ENCODE measurements around the gene PISD. TPM values are rescaled to one million over a fixed set of nuclear protein-coding genes. Genes with fewer than 3 reads are reported as not detected.

PISD gene
- total and polyA plus RNA-seq, 2 donors from 2014 or later, result 27.3 to 64.9 TPM

DNA sequence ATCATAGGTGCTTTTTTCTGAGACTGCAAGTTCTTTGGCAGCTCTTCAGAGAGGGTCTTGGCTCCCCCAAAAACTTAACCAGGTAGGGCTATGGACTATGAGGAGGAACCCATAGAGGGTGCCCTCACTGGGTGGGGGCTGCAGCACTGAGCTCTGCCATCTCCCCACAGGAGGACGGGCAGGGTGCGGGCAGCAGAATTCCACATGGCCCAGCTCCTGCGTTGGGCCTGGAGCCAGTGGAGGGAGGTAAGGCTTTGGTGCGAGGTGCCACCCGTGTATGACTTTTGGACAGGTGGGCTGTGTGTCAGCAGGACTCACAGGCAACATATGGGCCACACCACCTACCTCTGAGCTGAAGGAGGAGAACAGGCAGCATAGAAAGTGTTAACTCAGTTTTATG lies 58.4 kb downstream of the PISD start:
- no peaks in the 10 kb centered on the region for H3K27me3 ChIP-seq (ENCODE audit: control insufficient read depth, insufficient read depth, low read length)
- H3K9ac ChIP-seq (ENCODE audit: low read length in 3 of 3), result no peak overlapping the region
- intact Hi-C loops (cut with DNase I), result no loop called here
- peaks cover 0 to 7% (median 4%) of the 10 kb centered on the region in 3 donors for H3K36me3 ChIP-seq (ENCODE audit: control insufficient read depth in 2 of 3, insufficient read depth in 3 of 3, low read length in 3 of 3)
- FAIRE-seq (no peak), DNase-seq (peak in 2 of 5 donors; percentile 21 to 61)
- no peaks in the 10 kb centered on the region for H3K9me3 ChIP-seq (ENCODE audit: control insufficient read depth in 2 of 3, insufficient read depth in 1 of 3, low read length in 3 of 3)
- TF ChIP-seq, protein P1, sequence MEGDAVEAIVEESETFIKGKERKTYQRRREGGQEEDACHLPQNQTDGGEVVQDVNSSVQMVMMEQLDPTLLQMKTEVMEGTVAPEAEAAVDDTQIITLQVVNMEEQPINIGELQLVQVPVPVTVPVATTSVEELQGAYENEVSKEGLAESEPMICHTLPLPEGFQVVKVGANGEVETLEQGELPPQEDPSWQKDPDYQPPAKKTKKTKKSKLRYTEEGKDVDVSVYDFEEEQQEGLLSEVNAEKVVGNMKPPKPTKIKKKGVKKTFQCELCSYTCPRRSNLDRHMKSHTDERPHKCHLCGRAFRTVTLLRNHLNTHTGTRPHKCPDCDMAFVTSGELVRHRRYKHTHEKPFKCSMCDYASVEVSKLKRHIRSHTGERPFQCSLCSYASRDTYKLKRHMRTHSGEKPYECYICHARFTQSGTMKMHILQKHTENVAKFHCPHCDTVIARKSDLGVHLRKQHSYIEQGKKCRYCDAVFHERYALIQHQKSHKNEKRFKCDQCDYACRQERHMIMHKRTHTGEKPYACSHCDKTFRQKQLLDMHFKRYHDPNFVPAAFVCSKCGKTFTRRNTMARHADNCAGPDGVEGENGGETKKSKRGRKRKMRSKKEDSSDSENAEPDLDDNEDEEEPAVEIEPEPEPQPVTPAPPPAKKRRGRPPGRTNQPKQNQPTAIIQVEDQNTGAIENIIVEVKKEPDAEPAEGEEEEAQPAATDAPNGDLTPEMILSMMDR (IDR thresholded peaks at IDR 0.05; ENCODE audit: borderline replicate concordance, extremely low read depth, insufficient read depth), result no peak
- peaks cover 0 to 2% (median 0%) of the 10 kb centered on the region in 3 donors for H3K4me1 ChIP-seq (ENCODE audit: control insufficient read depth in 2 of 3, insufficient read depth in 2 of 3, low read depth in 1 of 3, low read length in 3 of 3)
- no peak overlapping the region for H3K4me3 ChIP-seq (ENCODE audit: low read length in 3 of 3)
- no peak overlapping the region for H3K27ac ChIP-seq (ENCODE audit: low read depth in 2 of 2, low read length in 2 of 2)

DNA sequence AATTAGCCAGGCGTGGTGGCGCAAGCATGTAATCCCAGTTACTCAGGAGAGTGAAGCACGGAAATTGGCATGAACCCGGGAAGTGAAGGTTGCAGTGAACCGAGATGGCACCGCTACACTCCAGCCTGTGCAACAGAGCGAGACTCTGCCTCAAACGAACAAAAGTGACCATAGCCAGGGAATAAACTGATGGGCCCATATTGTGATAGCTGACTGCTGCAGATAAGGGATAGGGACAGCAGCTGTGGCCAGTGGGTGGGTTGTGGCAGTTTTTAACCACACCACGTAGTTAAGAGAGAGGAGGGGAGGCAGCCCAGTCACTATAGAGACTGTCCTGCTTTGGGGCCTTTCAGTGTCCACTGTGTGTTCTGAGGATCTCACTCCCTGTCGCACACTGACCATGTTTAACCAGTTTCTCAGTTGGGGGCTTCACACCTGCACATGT lies 58.9 kb downstream of the PISD start:
- intact Hi-C loops (cut with DNase I), result no loop called here
- H3K9me3 ChIP-seq (ENCODE audit: control insufficient read depth in 2 of 3, insufficient read depth in 1 of 3, low read length in 3 of 3), result no peaks in the 10 kb centered on the region
- DNase-seq (peak in 2 of 5 donors; percentile 18 to 28), FAIRE-seq (no peak)
- peaks cover 0 to 2% (median 0%) of the 10 kb centered on the region in 3 donors for H3K4me1 ChIP-seq (ENCODE audit: control insufficient read depth in 2 of 3, insufficient read depth in 2 of 3, low read depth in 1 of 3, low read length in 3 of 3)
- H3K27ac ChIP-seq (ENCODE audit: low read depth in 2 of 2, low read length in 2 of 2), result no peak overlapping the region
- no peaks in the 10 kb centered on the region for H3K27me3 ChIP-seq (ENCODE audit: control insufficient read depth, insufficient read depth, low read length)
- H3K9ac ChIP-seq (ENCODE audit: low read length in 3 of 3), result no peak overlapping the region
- no peak overlapping the region for H3K4me3 ChIP-seq (ENCODE audit: low read length in 3 of 3)
- TF ChIP-seq, protein P1 (IDR thresholded peaks at IDR 0.05; ENCODE audit: borderline replicate concordance, extremely low read depth, insufficient read depth), result no peak
- H3K36me3 ChIP-seq (ENCODE audit: control insufficient read depth in 2 of 3, insufficient read depth in 3 of 3, low read length in 3 of 3), result peaks cover 0 to 7% (median 4%) of the 10 kb centered on the region in 3 donors

DNA sequence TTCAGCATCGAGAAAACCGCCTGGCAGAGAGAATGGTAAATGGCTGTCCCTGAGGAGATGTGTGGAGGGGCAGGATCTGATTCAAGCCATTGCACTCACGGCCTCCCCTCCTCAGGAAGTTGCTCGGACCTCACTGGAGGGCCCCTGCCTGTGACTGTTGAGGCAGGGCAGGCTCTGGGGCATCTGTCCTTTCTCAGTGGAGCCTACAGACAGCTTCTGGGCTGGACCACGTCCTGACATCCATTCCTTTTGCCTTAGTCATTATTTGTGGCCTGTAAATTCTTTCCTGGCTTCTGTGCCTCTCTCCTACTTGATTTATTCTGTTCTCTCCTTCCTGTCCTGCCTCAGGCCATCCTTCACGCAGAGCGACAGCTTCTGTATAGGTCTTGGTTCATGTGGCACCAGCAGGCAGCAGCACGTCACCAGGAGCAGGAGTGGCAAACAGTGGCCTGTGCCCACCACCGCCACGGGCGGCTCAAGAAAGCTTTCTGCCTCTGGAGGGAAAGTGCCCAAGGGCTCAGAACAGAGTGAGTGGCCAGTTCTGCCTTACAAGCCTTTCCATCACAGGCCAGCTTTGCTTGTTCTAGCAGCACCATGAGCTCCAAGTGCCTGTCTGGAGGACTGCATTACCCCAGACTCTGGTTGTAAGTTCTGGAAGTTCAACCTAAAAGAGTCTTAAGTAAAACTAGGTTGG lies 59.6 kb downstream of the PISD start:
- Histone ChIP-seq H3K9ac (ENCODE audit: low read length in 3 of 3) (no peak overlapping the region), H3K4me3 (ENCODE audit: low read length in 3 of 3) (no peak overlapping the region), H3K27ac (ENCODE audit: low read depth in 2 of 2, low read length in 2 of 2) (no peak overlapping the region), H3K36me3 (ENCODE audit: control insufficient read depth in 2 of 3, insufficient read depth in 3 of 3, low read length in 3 of 3) (peaks cover 0 to 7% (median 0%) of the 10 kb centered on the region in 3 donors), H3K4me1 (ENCODE audit: control insufficient read depth in 2 of 3, insufficient read depth in 2 of 3, low read depth in 1 of 3, low read length in 3 of 3) (peaks cover 0 to 2% (median 0%) of the 10 kb centered on the region in 3 donors), H3K27me3 (ENCODE audit: control insufficient read depth, insufficient read depth, low read length) (no peaks in the 10 kb centered on the region), H3K9me3 (ENCODE audit: control insufficient read depth in 2 of 3, insufficient read depth in 1 of 3, low read length in 3 of 3) (no peaks in the 10 kb centered on the region)
- DNase-seq (peak in 4 of 5 donors; percentile 30 to 75 (median 58)), FAIRE-seq (no peak)
- TF ChIP-seq, protein P1 (IDR thresholded peaks at IDR 0.05; ENCODE audit: borderline replicate concordance, extremely low read depth, insufficient read depth), result no peak
- intact Hi-C loops (cut with DNase I), result no loop called here
